ENCODE results near the gene C2orf49. TPM values are rescaled to one million over a fixed set of nuclear protein-coding genes. Genes with fewer than 3 reads are reported as not detected.

Gene C2orf49
- total RNA-seq, 2 donors from 2014 or later = 16.5 to 17.6 TPM

- Mint-ChIP-seq H3K4me3 (no peak overlapping the region), H3K36me3 (peaks cover 30% of the 10 kb centered on the region), H3K9me3 (peaks cover 4% of the 10 kb centered on the region), H3K27me3 (no peaks in the 10 kb centered on the region), H3K27ac (no peak overlapping the region), H3K4me1 (ENCODE audit: low read depth in 2 of 2) (peaks cover 12 to 15% of the 10 kb centered on the region in 2 donors)
- ATAC-seq (no peak), DNase-seq (ENCODE audit: low spot score) (no peak)
Observed at GRCh38 chr2:105358593-105358992, 21.3 kb downstream of the C2orf49 start.

- Mint-ChIP-seq H3K9me3 (peaks cover 4% of the 10 kb centered on the region), H3K4me1 (ENCODE audit: low read depth in 2 of 2) (peaks cover 12 to 15% of the 10 kb centered on the region in 2 donors), H3K36me3 (peaks cover 16% of the 10 kb centered on the region), H3K4me3 (no peak overlapping the region), H3K27me3 (peaks cover 0 to 6% of the 10 kb centered on the region in 2 donors), H3K27ac (peak overlapping the region in 1 of 2 donors; percentile 6)
- no peak for DNase-seq (ENCODE audit: low spot score)
- no peak for ATAC-seq
Observed at GRCh38 chr2:105361102-105361889, 24.0 kb downstream of the C2orf49 start.

GRCh38 chr2:105362862-105363591, 25.7 kb downstream of the C2orf49 start:
- H3K9me3 Mint-ChIP-seq = no peaks in the 10 kb centered on the region
- ATAC-seq (peak in 1 of 2 donors; percentile 40), DNase-seq (ENCODE audit: low spot score) (no peak)
- H3K4me3 Mint-ChIP-seq = no peak overlapping the region
- no peak overlapping the region for H3K27ac Mint-ChIP-seq
- H3K4me1 Mint-ChIP-seq (ENCODE audit: low read depth in 2 of 2) = peaks cover 12 to 15% of the 10 kb centered on the region in 2 donors
- peaks cover 0 to 6% of the 10 kb centered on the region in 2 donors for H3K27me3 Mint-ChIP-seq
- H3K36me3 Mint-ChIP-seq = peaks cover 4% of the 10 kb centered on the region

GRCh38 chr2:105364436-105365139, 27.2 kb downstream of the C2orf49 start:
- H3K27me3 Mint-ChIP-seq = peaks cover 2 to 6% of the 10 kb centered on the region in 2 donors
- no peak for ATAC-seq
- no peak overlapping the region for H3K27ac Mint-ChIP-seq
- no peak overlapping the region for H3K4me3 Mint-ChIP-seq
- no peaks in the 10 kb centered on the region for H3K9me3 Mint-ChIP-seq
- peaks cover 3% of the 10 kb centered on the region for H3K36me3 Mint-ChIP-seq
- H3K4me1 Mint-ChIP-seq (ENCODE audit: low read depth in 2 of 2) = peaks cover 13 to 15% of the 10 kb centered on the region in 2 donors
- no peak for DNase-seq (ENCODE audit: low spot score)

- Mint-ChIP-seq H3K27me3 (peaks cover 5 to 11% of the 10 kb centered on the region in 2 donors), H3K4me1 (ENCODE audit: low read depth in 2 of 2) (peaks cover 17 to 19% of the 10 kb centered on the region in 2 donors), H3K9me3 (no peaks in the 10 kb centered on the region), H3K4me3 (no peak overlapping the region), H3K27ac (no peak overlapping the region), H3K36me3 (no peaks in the 10 kb centered on the region)
- DNase-seq (ENCODE audit: low spot score) (no peak), ATAC-seq (no peak)
Observed at GRCh38 chr2:105365206-105365605, 27.9 kb downstream of the C2orf49 start.

GRCh38 chr2:105368759-105369408, 31.5 kb downstream of the C2orf49 start:
- H3K4me3 Mint-ChIP-seq = no peak overlapping the region
- peaks cover 5 to 11% of the 10 kb centered on the region in 2 donors for H3K27me3 Mint-ChIP-seq
- no peaks in the 10 kb centered on the region for H3K36me3 Mint-ChIP-seq

GRCh38 chr2:105369777-105370690, 32.7 kb downstream of the C2orf49 start:
- H3K36me3 Mint-ChIP-seq = no peaks in the 10 kb centered on the region
- peaks cover 5 to 9% of the 10 kb centered on the region in 2 donors for H3K27me3 Mint-ChIP-seq
- peak overlapping the region in 1 of 2 donors; percentile 85 for H3K27ac Mint-ChIP-seq
- H3K4me1 Mint-ChIP-seq (ENCODE audit: low read depth in 2 of 2) = peaks cover 8 to 21% of the 10 kb centered on the region in 2 donors
- ATAC-seq (peak; percentile 91), DNase-seq (ENCODE audit: low spot score) (peak; percentile 76)
- no peaks in the 10 kb centered on the region for H3K9me3 Mint-ChIP-seq
- H3K4me3 Mint-ChIP-seq = peak overlapping the region; percentile 62

More at GRCh38 chr2:105368759-105369408, 31.5 kb downstream of the C2orf49 start:
- Mint-ChIP-seq H3K9me3 (no peaks in the 10 kb centered on the region), H3K4me1 (ENCODE audit: low read depth in 2 of 2) (peaks cover 6 to 17% of the 10 kb centered on the region in 2 donors), H3K27ac (no peak overlapping the region)
- ATAC-seq = no peak
- DNase-seq (ENCODE audit: low spot score) = no peak

GRCh38 chr2:105371156-105371555, 33.8 kb downstream of the C2orf49 start:
- H3K27ac Mint-ChIP-seq = no peak overlapping the region
- H3K4me1 Mint-ChIP-seq (ENCODE audit: low read depth in 2 of 2) = peaks cover 8 to 21% of the 10 kb centered on the region in 2 donors
- no peaks in the 10 kb centered on the region for H3K36me3 Mint-ChIP-seq
- no peak overlapping the region for H3K4me3 Mint-ChIP-seq
- ATAC-seq (no peak), DNase-seq (ENCODE audit: low spot score) (no peak)
- H3K9me3 Mint-ChIP-seq = no peaks in the 10 kb centered on the region
- H3K27me3 Mint-ChIP-seq = peaks cover 5% of the 10 kb centered on the region in 2 donors

GRCh38 chr2:105371810-105372209, 34.5 kb downstream of the C2orf49 start:
- H3K27ac Mint-ChIP-seq = no peak overlapping the region
- ATAC-seq = no peak
- H3K36me3 Mint-ChIP-seq = no peaks in the 10 kb centered on the region
- H3K27me3 Mint-ChIP-seq = peaks cover 5% of the 10 kb centered on the region in 2 donors
- H3K9me3 Mint-ChIP-seq = no peaks in the 10 kb centered on the region
- no peak overlapping the region for H3K4me3 Mint-ChIP-seq
- no peak for DNase-seq (ENCODE audit: low spot score)
- peaks cover 8 to 21% of the 10 kb centered on the region in 2 donors for H3K4me1 Mint-ChIP-seq (ENCODE audit: low read depth in 2 of 2)

GRCh38 chr2:105373344-105373781, 36.0 kb downstream of the C2orf49 start:
- Mint-ChIP-seq H3K9me3 (no peaks in the 10 kb centered on the region), H3K36me3 (no peaks in the 10 kb centered on the region), H3K27me3 (peaks cover 5% of the 10 kb centered on the region in 2 donors), H3K27ac (no peak overlapping the region), H3K4me1 (ENCODE audit: low read depth in 2 of 2) (peaks cover 8 to 21% of the 10 kb centered on the region in 2 donors), H3K4me3 (peak overlapping the region; percentile 80)
- no peak for DNase-seq (ENCODE audit: low spot score)
- ATAC-seq = no peak

- Mint-ChIP-seq H3K27ac (peak overlapping the region; percentile 9 to 72), H3K9me3 (no peaks in the 10 kb centered on the region), H3K36me3 (no peaks in the 10 kb centered on the region), H3K27me3 (peaks cover 5% of the 10 kb centered on the region in 2 donors), H3K4me1 (ENCODE audit: low read depth in 2 of 2) (peaks cover 8 to 21% of the 10 kb centered on the region in 2 donors), H3K4me3 (peak overlapping the region; percentile 80)
- ATAC-seq (peak; percentile 49 to 80), DNase-seq (ENCODE audit: low spot score) (no peak)
Observed at GRCh38 chr2:105373895-105374401, 36.6 kb downstream of the C2orf49 start.

- Mint-ChIP-seq H3K9me3 (no peaks in the 10 kb centered on the region), H3K27ac (no peak overlapping the region), H3K4me3 (no peak overlapping the region), H3K36me3 (no peaks in the 10 kb centered on the region), H3K27me3 (no peaks in the 10 kb centered on the region), H3K4me1 (ENCODE audit: low read depth in 2 of 2) (peaks cover 3 to 15% of the 10 kb centered on the region in 2 donors)
- DNase-seq (ENCODE audit: low spot score) (no peak), ATAC-seq (no peak)
Observed at GRCh38 chr2:105375001-105375561, 37.7 kb downstream of the C2orf49 start.

Measured in natural killer cell treated with Interleukin-12 subunit alpha and Interleukin-12 subunit beta and Interleukin-15 and Interleukin-18, amount 100 ng/mL, for 72 hours (primary cell).